ENCODE measurements around the gene POLR2J. TPM values are rescaled to one million over a fixed set of nuclear protein-coding genes. Genes with fewer than 3 reads are reported as not detected.

The POLR2J gene
- total RNA-seq (2022; extraction: Qiagen RNA extraction; ENCODE audit: low read depth) = 103 to 132 TPM (median 108 TPM) in 5 replicates

GRCh38 chr7:102478314-102479208 is at the start of gene POLR2J:
Gene POLR2J (minus strand): TSS chr7:102478922. CDS start chr7:102478860, 62 bp downstream.

GRCh38 chr7:102517550-102518147 is 38.9 kb upstream of the POLR2J start, which contains the start of gene RASA4B:
Gene RASA4B (minus strand): TSS chr7:102517777. CDS start chr7:102517710, 67 bp downstream.

GRCh38 chr7:102464577-102465280 is 14.0 kb downstream of the POLR2J start, which contains the start of the genes ALKBH4 and LRWD1:
Gene ALKBH4 (minus strand): TSS chr7:102464863. CDS start chr7:102464836, 27 bp downstream.
Gene LRWD1 (plus strand): TSS chr7:102464984. CDS start chr7:102465081, 97 bp downstream.

GRCh38 chr7:102433219-102434038 is 45.3 kb downstream of the POLR2J start, which contains the start of gene ORAI2:
Gene ORAI2 (plus strand): TSS chr7:102433575. CDS start chr7:102438957, 5,382 bp downstream.

Other genes starting within 250 kb of the POLR2J start
- 1.2 to 4.6 TPM (median 3.8 TPM) in 5 replicates for gene SH2B2, start 192.1 kb downstream of the POLR2J start, total RNA-seq (2022; extraction: Qiagen RNA extraction; ENCODE audit: low read depth)
- gene SPDYE6, start 122.5 kb downstream of the POLR2J start, total RNA-seq (2022; extraction: Qiagen RNA extraction; ENCODE audit: low read depth) = not detected in 5 replicates
- gene PRKRIP1, start 82.6 kb downstream of the POLR2J start, total RNA-seq (2022; extraction: Qiagen RNA extraction; ENCODE audit: low read depth) = 18.0 to 24.4 TPM (median 22.2 TPM) in 5 replicates
- gene ORAI2, start 45.3 kb downstream of the POLR2J start, total RNA-seq (2022; extraction: Qiagen RNA extraction; ENCODE audit: low read depth) = 17.7 to 38.1 TPM (median 37.1 TPM) in 5 replicates
- 8.2 to 13.5 TPM (median 10.7 TPM) in 5 replicates for gene ALKBH4, start 14.1 kb downstream of the POLR2J start, total RNA-seq (2022; extraction: Qiagen RNA extraction; ENCODE audit: low read depth)
- 17.5 to 35.3 TPM (median 33.2 TPM) in 5 replicates for gene LRWD1, start 13.9 kb downstream of the POLR2J start, total RNA-seq (2022; extraction: Qiagen RNA extraction; ENCODE audit: low read depth)
- gene RASA4B, start 38.9 kb upstream of the POLR2J start, total RNA-seq (2022; extraction: Qiagen RNA extraction; ENCODE audit: low read depth) = 0.78 to 2.1 TPM (median 1.5 TPM) in 5 replicates
- gene UPK3BL2, start 64.8 kb upstream of the POLR2J start, total RNA-seq (2022; extraction: Qiagen RNA extraction; ENCODE audit: low read depth) = 2.1 to 5.0 TPM (median 2.6 TPM) in 5 replicates
- gene SPDYE2, start 72.3 kb upstream of the POLR2J start, total RNA-seq (2022; extraction: Qiagen RNA extraction; ENCODE audit: low read depth) = not detected in 5 replicates
- gene POLR2J3, start 93.7 kb upstream of the POLR2J start, total RNA-seq (2022; extraction: Qiagen RNA extraction; ENCODE audit: low read depth) = 17.4 to 50.4 TPM (median 26.3 TPM) in 5 replicates
- gene RASA4, start 137.8 kb upstream of the POLR2J start, total RNA-seq (2022; extraction: Qiagen RNA extraction; ENCODE audit: low read depth) = 1.4 to 2.8 TPM (median 2.3 TPM) in 5 replicates
- 5.6 to 14.5 TPM (median 11.7 TPM) in 5 replicates for gene UPK3BL1, start 163.9 kb upstream of the POLR2J start, total RNA-seq (2022; extraction: Qiagen RNA extraction; ENCODE audit: low read depth)
- gene SPDYE2B, start 171.4 kb upstream of the POLR2J start, total RNA-seq (2022; extraction: Qiagen RNA extraction; ENCODE audit: low read depth) = not detected in 5 replicates
- 0.26 to 0.89 TPM (median 0.36 TPM) in 4 of 5 replicates, not detected in the other for gene POLR2J2, start 192.7 kb upstream of the POLR2J start, total RNA-seq (2022; extraction: Qiagen RNA extraction; ENCODE audit: low read depth)